Endodermal cell (in vitro differentiated cells): ENCODE data around the gene CDKL5. TPM values are rescaled to one million over a fixed set of nuclear protein-coding genes. Genes with fewer than 3 reads are reported as not detected.

Source experiments
- DNase-seq: peaks from one replicate; pipeline ENCODE4 v3.0.0-alpha.2; 2017
- H3K27ac ChIP-seq: 2 replicates; pipeline ENCODE4 v1.5.1; 2013; ENCODE audit warnings: mild to moderate bottlenecking, low read depth, low read length, moderate library complexity
- H3K27me3 ChIP-seq: 2 replicates; pipeline ENCODE4 v1.6.1; 2013; ENCODE audit warnings: mild to moderate bottlenecking, low read length, moderate library complexity; ENCODE audit not compliant: insufficient read depth, control insufficient read depth, poor library complexity, severe bottlenecking
- H3K36me3 ChIP-seq: 2 replicates; pipeline ENCODE4 v1.7.0; 2013; ENCODE audit warnings: mild to moderate bottlenecking, low read length, moderate library complexity; ENCODE audit not compliant: control insufficient read depth, insufficient read depth
- H3K4me1 ChIP-seq: one replicate; pipeline ENCODE4 v1.7.0; 2013; ENCODE audit warnings: low read length; ENCODE audit not compliant: control insufficient read depth, insufficient read depth
- H3K4me3 ChIP-seq: 2 replicates; pipeline ENCODE4 v1.5.1; 2013; ENCODE audit warnings: mild to moderate bottlenecking, low read length, moderate library complexity
- H3K9ac ChIP-seq: 2 replicates; pipeline ENCODE4 v1.6.1; 2013; ENCODE audit warnings: mild to moderate bottlenecking, low read length, moderate library complexity; ENCODE audit not compliant: poor library complexity, severe bottlenecking; ENCODE audit errors: extremely low read depth
- H3K9me3 ChIP-seq: 2 replicates; pipeline ENCODE4 v1.6.1; 2013; ENCODE audit warnings: mild to moderate bottlenecking, low read length, moderate library complexity; ENCODE audit not compliant: control insufficient read depth
- H3K27ac Mint-ChIP-seq: 2 replicates; pipeline ENCODE4 v1.8.0; 2020; ENCODE audit warnings: mixed read lengths
- H3K27me3 Mint-ChIP-seq: 2 replicates; pipeline ENCODE4 v1.8.0; 2021; ENCODE audit warnings: mild to moderate bottlenecking, mixed read lengths; ENCODE audit not compliant: insufficient read depth
- H3K36me3 Mint-ChIP-seq: 2 replicates; pipeline ENCODE4 v1.8.0; 2020; ENCODE audit warnings: low read depth, mixed read lengths
- H3K4me1 Mint-ChIP-seq: 2 replicates; pipeline ENCODE4 v1.8.0; 2020; ENCODE audit warnings: mixed read lengths
- H3K4me3 Mint-ChIP-seq: 2 replicates; pipeline ENCODE4 v1.8.0; 2020; ENCODE audit warnings: mild to moderate bottlenecking, moderate library complexity, mixed read lengths
- H3K9me3 Mint-ChIP-seq: 2 replicates; pipeline ENCODE4 v1.8.0; 2020; ENCODE audit warnings: mild to moderate bottlenecking, mixed read lengths
- WGBS, 2 experiments: methylation state at CpG; one replicate each; pipeline versions ENCODE4 v1.1.5 to v1.1.7; 2013; ENCODE audit warnings: missing lambda C conversion rate in 2 of 2, mixed read lengths in 1 of 2; ENCODE audit not compliant: insufficient coverage in 1 of 2, insufficient read length in 1 of 2; 5-methylcytosine and 5-hydroxymethylcytosine counted together
- total RNA-seq, 2 donors: library from RNA; stranded (reverse); fragmentation: NEBNext Ultra II Directional in 1 of 2; extraction: Animal tissue kit (Norgen Biotek cat#: 25700) in 1 of 2; gene quantifications; 2 replicates in 1 of 2; 3 replicates in 1 of 2; pipeline ENCODE4 v1.2.1, GENCODE V29; 2021
- TF ChIP-seq, protein P1 (sequence below): fragments of 200-600 bp; sonication (generic); conservative IDR thresholded peaks from 2 replicates; pipeline ENCODE4 v1.5.0; 2021; ENCODE audit warnings: antibody characterized with exemption, mild to moderate bottlenecking

The CDKL5 gene
- total RNA-seq, 2 donors from 2014 or later, result 18.2 to 19.3 TPM

DNA sequence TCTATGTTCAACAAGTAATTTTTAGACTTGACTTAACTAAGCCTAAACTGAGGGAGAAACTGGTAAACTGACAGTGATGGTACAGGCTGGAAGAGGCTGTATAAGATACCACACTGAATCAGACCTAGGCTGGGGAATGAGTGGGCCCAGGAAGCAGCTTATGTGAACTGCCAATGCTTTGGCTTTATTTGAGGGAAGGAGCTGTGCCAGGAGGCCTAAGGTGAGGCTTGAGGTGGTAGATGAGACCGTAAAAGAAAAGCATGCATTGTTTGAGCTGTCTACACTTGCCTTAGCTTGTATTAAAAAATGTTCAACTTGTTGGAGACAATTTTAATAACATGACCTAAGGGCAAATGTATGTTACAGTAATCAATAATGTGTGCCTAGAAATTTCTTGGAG is 150.3 kb downstream of the CDKL5 start:
- Histone ChIP-seq H3K4me3 (no peak overlapping the region), H3K27ac (no peak overlapping the region), H3K36me3 (peaks cover 10% of the 10 kb centered on the region), H3K9ac (no peak overlapping the region), H3K27me3 (no peaks in the 10 kb centered on the region), H3K4me1 (no peaks in the 10 kb centered on the region), H3K9me3 (no peaks in the 10 kb centered on the region)
- peaks cover 5% of the 10 kb centered on the region for H3K36me3 Mint-ChIP-seq
- no peak overlapping the region for H3K27ac Mint-ChIP-seq
- H3K27me3 Mint-ChIP-seq, result no peaks in the 10 kb centered on the region
- no peak overlapping the region for H3K4me3 Mint-ChIP-seq
- no peak for DNase-seq
- WGBS, 2 experiments, result 100% methylated on average over 1 of the region's 1 CpG; no CpG with 5 or more reads in 1 of the 2 experiments
- TF ChIP-seq, protein P1, sequence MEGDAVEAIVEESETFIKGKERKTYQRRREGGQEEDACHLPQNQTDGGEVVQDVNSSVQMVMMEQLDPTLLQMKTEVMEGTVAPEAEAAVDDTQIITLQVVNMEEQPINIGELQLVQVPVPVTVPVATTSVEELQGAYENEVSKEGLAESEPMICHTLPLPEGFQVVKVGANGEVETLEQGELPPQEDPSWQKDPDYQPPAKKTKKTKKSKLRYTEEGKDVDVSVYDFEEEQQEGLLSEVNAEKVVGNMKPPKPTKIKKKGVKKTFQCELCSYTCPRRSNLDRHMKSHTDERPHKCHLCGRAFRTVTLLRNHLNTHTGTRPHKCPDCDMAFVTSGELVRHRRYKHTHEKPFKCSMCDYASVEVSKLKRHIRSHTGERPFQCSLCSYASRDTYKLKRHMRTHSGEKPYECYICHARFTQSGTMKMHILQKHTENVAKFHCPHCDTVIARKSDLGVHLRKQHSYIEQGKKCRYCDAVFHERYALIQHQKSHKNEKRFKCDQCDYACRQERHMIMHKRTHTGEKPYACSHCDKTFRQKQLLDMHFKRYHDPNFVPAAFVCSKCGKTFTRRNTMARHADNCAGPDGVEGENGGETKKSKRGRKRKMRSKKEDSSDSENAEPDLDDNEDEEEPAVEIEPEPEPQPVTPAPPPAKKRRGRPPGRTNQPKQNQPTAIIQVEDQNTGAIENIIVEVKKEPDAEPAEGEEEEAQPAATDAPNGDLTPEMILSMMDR, result no peak
- H3K9me3 Mint-ChIP-seq, result peaks cover 25% of the 10 kb centered on the region
- no peaks in the 10 kb centered on the region for H3K4me1 Mint-ChIP-seq

- no peaks in the 10 kb centered on the region for H3K27me3 ChIP-seq
- no peak overlapping the region for H3K4me3 Mint-ChIP-seq
- no peaks in the 10 kb centered on the region for H3K4me1 Mint-ChIP-seq
- no peak overlapping the region for H3K4me3 ChIP-seq
- WGBS, 2 experiments, result 86 to 100% methylated on average over 1 to 4 of the region's 4 CpGs
- peaks cover 22% of the 10 kb centered on the region for H3K9me3 Mint-ChIP-seq
- no peak overlapping the region for H3K27ac Mint-ChIP-seq
- H3K9ac ChIP-seq, result no peak overlapping the region
- H3K4me1 ChIP-seq, result no peaks in the 10 kb centered on the region
- no peaks in the 10 kb centered on the region for H3K9me3 ChIP-seq
- no peak for DNase-seq
- H3K36me3 ChIP-seq, result peaks cover 13% of the 10 kb centered on the region
- no peaks in the 10 kb centered on the region for H3K27me3 Mint-ChIP-seq
- H3K36me3 Mint-ChIP-seq, result peaks cover 5% of the 10 kb centered on the region
- no peak overlapping the region for H3K27ac ChIP-seq
- TF ChIP-seq, protein P1, result no peak
Measured at GRCh38 chrX:18577400-18577799, 152.0 kb downstream of the CDKL5 start.

- no peaks in the 10 kb centered on the region for H3K4me1 ChIP-seq
- Mint-ChIP-seq H3K27ac (no peak overlapping the region), H3K9me3 (peaks cover 12% of the 10 kb centered on the region), H3K4me3 (no peak overlapping the region), H3K36me3 (peaks cover 5% of the 10 kb centered on the region), H3K27me3 (no peaks in the 10 kb centered on the region), H3K4me1 (no peaks in the 10 kb centered on the region)
- no peaks in the 10 kb centered on the region for H3K9me3 ChIP-seq
- no peak for DNase-seq
- no peak overlapping the region for H3K27ac ChIP-seq
- TF ChIP-seq, protein P1, result no peak
- H3K4me3 ChIP-seq, result no peak overlapping the region
- H3K9ac ChIP-seq, result no peak overlapping the region
- WGBS, 2 experiments, result 60 to 79% methylated on average over 1 of the region's 2 CpGs
- H3K27me3 ChIP-seq, result no peaks in the 10 kb centered on the region
- H3K36me3 ChIP-seq, result peaks cover 13% of the 10 kb centered on the region
Measured at GRCh38 chrX:18578546-18578945, 153.1 kb downstream of the CDKL5 start.
